WTC11 (cell line): ENCODE results near the gene GGCX. TPM values are rescaled to one million over a fixed set of nuclear protein-coding genes. Genes with fewer than 3 reads are reported as not detected.
A peak's percentile ranks its signal among the peaks of the same experiment; 100 is the strongest.

Experiments used
- CBFB ChIP-seq: sonication (generic); formaldehyde crosslinking; IDR thresholded peaks from 2 replicates; pipeline ENCODE4 v1.8.1; 2022; ENCODE audit warnings: mild to moderate bottlenecking, low read depth, missing genetic modification reagents
- GTF2I ChIP-seq: fragments of 250-450 bp; sonication (Bioruptor Pico); conservative IDR thresholded peaks from 2 replicates; pipeline ENCODE4 v1.4.0; 2021; ENCODE audit warnings: mild to moderate bottlenecking
- IRF2 ChIP-seq: sonication (generic); formaldehyde crosslinking; IDR thresholded peaks from 2 replicates; pipeline ENCODE4 v1.8.0; 2022; ENCODE audit warnings: low read depth, missing genetic modification reagents, borderline replicate concordance
- MXD4 ChIP-seq: fragments of 250-450 bp; sonication (Bioruptor Pico); IDR thresholded peaks from 2 replicates; pipeline ENCODE4 v1.8.0; 2021; ENCODE audit warnings: mild to moderate bottlenecking, moderate library complexity, borderline replicate concordance
- NFATC4 ChIP-seq: fragments of 250-450 bp; sonication (Bioruptor Pico); IDR thresholded peaks from 2 replicates; pipeline ENCODE4 v1.9.0; 2021; ENCODE audit warnings: mild to moderate bottlenecking
- NR1H2 ChIP-seq: sonication (generic); formaldehyde crosslinking; IDR thresholded peaks from 2 replicates; pipeline ENCODE4 v1.9.0; 2021; ENCODE audit warnings: mild to moderate bottlenecking, moderate library complexity, missing genetic modification reagents
- NR2C2 ChIP-seq: sonication (generic); formaldehyde crosslinking; IDR thresholded peaks from 2 replicates; pipeline ENCODE4 v1.8.0; 2022; ENCODE audit warnings: mild to moderate bottlenecking, missing genetic modification reagents
- OVOL2 ChIP-seq: fragments of 250-450 bp; sonication (Bioruptor Pico); IDR thresholded peaks from 2 replicates; pipeline ENCODE4 v1.9.0; 2021; ENCODE audit warnings: mild to moderate bottlenecking, borderline replicate concordance
- RELA ChIP-seq: sonication (generic); formaldehyde crosslinking; IDR thresholded peaks from 2 replicates; pipeline ENCODE4 v1.8.1; 2022; ENCODE audit warnings: missing genetic modification reagents, mild to moderate bottlenecking, borderline replicate concordance
- SP1 ChIP-seq: sonication (generic); formaldehyde crosslinking; conservative IDR thresholded peaks from 2 replicates; pipeline ENCODE4 v1.8.1; 2022; ENCODE audit warnings: missing genetic modification reagents
- ZBTB21 ChIP-seq: sonication (generic); formaldehyde crosslinking; IDR thresholded peaks from 2 replicates; pipeline ENCODE4 v1.8.1; 2023; ENCODE audit warnings: mild to moderate bottlenecking, missing genetic modification reagents, borderline replicate concordance
- ZNF263 ChIP-seq: sonication (generic); formaldehyde crosslinking; IDR thresholded peaks from 2 replicates; pipeline ENCODE4 v1.8.1; 2022; ENCODE audit warnings: low read depth, mild to moderate bottlenecking, moderate library complexity, missing genetic modification reagents
- ZNF396 ChIP-seq: fragments of 250-450 bp; sonication (Bioruptor Pico); IDR thresholded peaks from 2 replicates; pipeline ENCODE4 v1.8.0; 2021; ENCODE audit warnings: mild to moderate bottlenecking, moderate library complexity, borderline replicate concordance
- ZNF671 ChIP-seq: fragments of 250-450 bp; sonication (Bioruptor Pico); IDR thresholded peaks from 2 replicates; pipeline ENCODE4 v1.8.0; 2021; ENCODE audit warnings: mild to moderate bottlenecking
- total RNA-seq: library from RNA; stranded (reverse); gene quantifications from 3 replicates; pipeline ENCODE4 v1.2.3, GENCODE V29; 2021
- TF ChIP-seq, protein P1 (sequence below): fragments of 250-450 bp; sonication (Bioruptor Pico); IDR thresholded peaks from 2 replicates; pipeline ENCODE4 v1.8.0; 2021; ENCODE audit warnings: mild to moderate bottlenecking
- TF ChIP-seq, protein P2 (sequence below): sonication (generic); formaldehyde crosslinking; IDR thresholded peaks from 2 replicates; pipeline ENCODE4 v1.8.0; 2023; ENCODE audit warnings: mild to moderate bottlenecking, missing genetic modification reagents
- TF ChIP-seq, protein P3 (sequence below): fragments of 250-450 bp; sonication (Bioruptor Pico); IDR thresholded peaks from 2 replicates; pipeline ENCODE4 v2.1.2; 2022; ENCODE audit warnings: mild to moderate bottlenecking, moderate library complexity
- TF ChIP-seq, protein P4 (sequence below): fragments of 250-450 bp; sonication (Bioruptor Pico); conservative IDR thresholded peaks from 2 replicates; pipeline ENCODE4 v1.9.0; 2021; ENCODE audit warnings: mild to moderate bottlenecking
- TF ChIP-seq, protein P5 (sequence below): fragments of 250-450 bp; sonication (Bioruptor Pico); IDR thresholded peaks from 2 replicates; pipeline ENCODE4 v1.9.0; 2021; ENCODE audit warnings: mild to moderate bottlenecking
- TF ChIP-seq, protein P6 (sequence below): fragments of 250-450 bp; sonication (Bioruptor Pico); IDR thresholded peaks from 2 replicates; pipeline ENCODE4 v1.9.0; 2021; ENCODE audit warnings: mild to moderate bottlenecking
- TF ChIP-seq, protein P7 (sequence below): sonication (generic); formaldehyde crosslinking; IDR thresholded peaks from 2 replicates; pipeline ENCODE4 v1.8.0; 2022; ENCODE audit warnings: mild to moderate bottlenecking, missing genetic modification reagents
- TF ChIP-seq, protein P8 (sequence below): sonication (generic); formaldehyde crosslinking; IDR thresholded peaks from 2 replicates; pipeline ENCODE4 v1.8.0; 2022; ENCODE audit warnings: mild to moderate bottlenecking, missing genetic modification reagents
- TF ChIP-seq, protein P9 (sequence below): sonication (generic); formaldehyde crosslinking; conservative IDR thresholded peaks from 2 replicates; pipeline ENCODE4 v1.8.1; 2023; ENCODE audit warnings: mild to moderate bottlenecking, low read depth, missing genetic modification reagents, moderate library complexity

Gene GGCX
- total RNA-seq, 1 experiment from 2014 or later, result 40.9 TPM

DNA sequence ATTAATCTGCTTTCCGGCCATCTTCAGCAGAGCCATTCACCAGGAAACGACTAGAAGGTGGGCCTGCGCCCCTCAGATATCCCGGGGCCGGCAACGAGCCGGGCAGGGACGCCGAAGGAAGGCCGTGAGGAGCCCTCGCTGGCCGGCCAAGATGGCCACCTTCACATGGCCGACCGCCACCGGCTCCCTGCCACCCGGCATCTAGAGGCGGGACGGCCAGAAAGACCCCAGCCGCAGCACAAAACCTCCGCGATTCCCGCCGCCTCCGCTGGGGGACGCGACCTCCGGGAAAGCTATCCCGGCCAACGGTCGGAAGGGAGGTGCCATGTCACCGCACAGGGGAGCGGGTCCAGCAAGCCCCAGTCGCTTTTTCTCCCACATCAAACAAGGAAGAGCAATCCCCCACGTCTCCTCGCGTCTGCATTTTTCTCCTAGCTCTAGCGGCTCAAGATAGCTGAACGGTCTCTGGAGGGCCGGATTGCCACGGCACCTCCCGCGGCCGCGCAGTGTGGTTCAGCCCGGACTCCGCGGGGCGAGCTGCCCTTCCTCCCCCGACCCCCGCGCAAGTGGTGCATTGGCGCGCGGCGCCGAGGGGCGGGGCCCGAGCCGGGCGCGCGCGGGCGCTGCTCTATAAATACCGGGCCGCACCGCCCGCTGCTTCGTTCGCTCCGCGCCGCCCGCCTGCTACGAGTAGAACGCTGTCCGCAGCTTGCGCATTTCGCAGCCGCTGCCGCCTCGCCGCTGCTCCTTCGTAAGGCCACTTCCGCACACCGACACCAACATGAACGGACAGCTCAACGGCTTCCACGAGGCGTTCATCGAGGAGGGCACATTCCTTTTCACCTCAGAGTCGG is 22.6 kb downstream of the GGCX start, which contains the start of gene MAT2A (continued):
- TF ChIP-seq, protein P1, sequence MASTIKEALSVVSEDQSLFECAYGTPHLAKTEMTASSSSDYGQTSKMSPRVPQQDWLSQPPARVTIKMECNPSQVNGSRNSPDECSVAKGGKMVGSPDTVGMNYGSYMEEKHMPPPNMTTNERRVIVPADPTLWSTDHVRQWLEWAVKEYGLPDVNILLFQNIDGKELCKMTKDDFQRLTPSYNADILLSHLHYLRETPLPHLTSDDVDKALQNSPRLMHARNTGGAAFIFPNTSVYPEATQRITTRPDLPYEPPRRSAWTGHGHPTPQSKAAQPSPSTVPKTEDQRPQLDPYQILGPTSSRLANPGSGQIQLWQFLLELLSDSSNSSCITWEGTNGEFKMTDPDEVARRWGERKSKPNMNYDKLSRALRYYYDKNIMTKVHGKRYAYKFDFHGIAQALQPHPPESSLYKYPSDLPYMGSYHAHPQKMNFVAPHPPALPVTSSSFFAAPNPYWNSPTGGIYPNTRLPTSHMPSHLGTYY (CRISPR knock-in tag), result 0 out of 2 replicates have a peak, but pooled peaks have one; percentile 68
- TF ChIP-seq, protein P2, sequence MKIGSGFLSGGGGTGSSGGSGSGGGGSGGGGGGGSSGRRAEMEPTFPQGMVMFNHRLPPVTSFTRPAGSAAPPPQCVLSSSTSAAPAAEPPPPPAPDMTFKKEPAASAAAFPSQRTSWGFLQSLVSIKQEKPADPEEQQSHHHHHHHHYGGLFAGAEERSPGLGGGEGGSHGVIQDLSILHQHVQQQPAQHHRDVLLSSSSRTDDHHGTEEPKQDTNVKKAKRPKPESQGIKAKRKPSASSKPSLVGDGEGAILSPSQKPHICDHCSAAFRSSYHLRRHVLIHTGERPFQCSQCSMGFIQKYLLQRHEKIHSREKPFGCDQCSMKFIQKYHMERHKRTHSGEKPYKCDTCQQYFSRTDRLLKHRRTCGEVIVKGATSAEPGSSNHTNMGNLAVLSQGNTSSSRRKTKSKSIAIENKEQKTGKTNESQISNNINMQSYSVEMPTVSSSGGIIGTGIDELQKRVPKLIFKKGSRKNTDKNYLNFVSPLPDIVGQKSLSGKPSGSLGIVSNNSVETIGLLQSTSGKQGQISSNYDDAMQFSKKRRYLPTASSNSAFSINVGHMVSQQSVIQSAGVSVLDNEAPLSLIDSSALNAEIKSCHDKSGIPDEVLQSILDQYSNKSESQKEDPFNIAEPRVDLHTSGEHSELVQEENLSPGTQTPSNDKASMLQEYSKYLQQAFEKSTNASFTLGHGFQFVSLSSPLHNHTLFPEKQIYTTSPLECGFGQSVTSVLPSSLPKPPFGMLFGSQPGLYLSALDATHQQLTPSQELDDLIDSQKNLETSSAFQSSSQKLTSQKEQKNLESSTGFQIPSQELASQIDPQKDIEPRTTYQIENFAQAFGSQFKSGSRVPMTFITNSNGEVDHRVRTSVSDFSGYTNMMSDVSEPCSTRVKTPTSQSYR (CRISPR knock-in tag), result peak; percentile 68; the same call in 1 of the 2 replicates
- TF ChIP-seq ZNF671 (CRISPR knock-in tag) (no peak), ZBTB21 (CRISPR knock-in tag) (peak; percentile 72; the same call in 1 of the 2 replicates), IRF2 (CRISPR knock-in tag) (no peak), MXD4 (CRISPR knock-in tag) (no peak), OVOL2 (CRISPR knock-in tag) (peak; percentile 86; the same call in 1 of the 2 replicates), SP1 (CRISPR knock-in tag) (peak; percentile 86), CBFB (CRISPR knock-in tag) (no peak), NFATC4 (CRISPR knock-in tag) (peak; percentile 47), RELA (CRISPR knock-in tag) (0 out of 2 replicates have a peak, but pooled peaks have one; percentile 9), GTF2I (CRISPR knock-in tag) (no peak), ZNF263 (CRISPR knock-in tag) (no peak), NR1H2 (CRISPR knock-in tag) (no peak), NR2C2 (CRISPR knock-in tag) (no peak), ZNF396 (CRISPR knock-in tag) (no peak)
- TF ChIP-seq, protein P3, sequence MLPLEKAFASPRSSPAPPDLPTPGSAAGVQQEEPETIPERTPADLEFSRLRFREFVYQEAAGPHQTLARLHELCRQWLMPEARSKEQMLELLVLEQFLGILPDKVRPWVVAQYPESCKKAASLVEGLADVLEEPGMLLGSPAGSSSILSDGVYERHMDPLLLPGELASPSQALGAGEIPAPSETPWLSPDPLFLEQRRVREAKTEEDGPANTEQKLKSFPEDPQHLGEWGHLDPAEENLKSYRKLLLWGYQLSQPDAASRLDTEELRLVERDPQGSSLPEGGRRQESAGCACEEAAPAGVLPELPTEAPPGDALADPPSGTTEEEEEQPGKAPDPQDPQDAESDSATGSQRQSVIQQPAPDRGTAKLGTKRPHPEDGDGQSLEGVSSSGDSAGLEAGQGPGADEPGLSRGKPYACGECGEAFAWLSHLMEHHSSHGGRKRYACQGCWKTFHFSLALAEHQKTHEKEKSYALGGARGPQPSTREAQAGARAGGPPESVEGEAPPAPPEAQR (CRISPR knock-in tag), result no peak
- TF ChIP-seq, protein P4, sequence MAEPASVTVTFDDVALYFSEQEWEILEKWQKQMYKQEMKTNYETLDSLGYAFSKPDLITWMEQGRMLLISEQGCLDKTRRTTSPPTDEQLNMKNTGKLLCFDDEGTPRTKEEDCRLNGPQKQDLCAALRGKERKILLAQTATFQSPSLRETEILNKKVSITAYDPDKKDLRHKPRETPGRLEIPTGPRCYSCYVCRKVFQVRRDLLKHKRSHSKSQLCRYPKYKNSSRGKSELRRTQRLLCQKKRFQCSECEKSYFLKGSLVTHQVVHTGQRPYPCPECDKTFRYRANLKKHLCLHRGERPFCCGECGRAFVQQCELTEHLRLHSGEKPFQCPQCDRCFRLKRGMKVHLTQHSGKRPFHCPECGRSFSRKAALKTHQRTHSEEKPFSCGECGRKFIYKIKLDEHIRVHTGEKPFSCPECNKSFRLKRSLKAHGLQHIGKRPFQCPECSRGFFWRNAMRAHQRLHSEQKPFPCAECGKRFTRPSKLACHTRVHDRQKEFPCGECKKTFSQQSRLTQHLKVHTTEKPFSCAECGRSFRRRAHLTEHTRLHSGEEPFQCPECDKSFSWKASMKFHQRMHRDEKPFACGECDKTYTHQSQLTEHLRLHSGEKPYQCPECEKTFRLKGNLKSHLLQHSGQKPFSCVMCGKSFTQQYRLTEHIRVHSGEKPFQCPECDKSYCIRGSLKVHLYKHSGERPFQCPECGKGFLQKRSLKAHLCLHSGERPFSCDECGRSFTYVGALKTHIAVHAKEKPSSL, result no peak
- TF ChIP-seq, protein P5, sequence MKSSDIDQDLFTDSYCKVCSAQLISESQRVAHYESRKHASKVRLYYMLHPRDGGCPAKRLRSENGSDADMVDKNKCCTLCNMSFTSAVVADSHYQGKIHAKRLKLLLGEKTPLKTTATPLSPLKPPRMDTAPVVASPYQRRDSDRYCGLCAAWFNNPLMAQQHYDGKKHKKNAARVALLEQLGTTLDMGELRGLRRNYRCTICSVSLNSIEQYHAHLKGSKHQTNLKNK, result peak; percentile 88
- TF ChIP-seq, protein P6, sequence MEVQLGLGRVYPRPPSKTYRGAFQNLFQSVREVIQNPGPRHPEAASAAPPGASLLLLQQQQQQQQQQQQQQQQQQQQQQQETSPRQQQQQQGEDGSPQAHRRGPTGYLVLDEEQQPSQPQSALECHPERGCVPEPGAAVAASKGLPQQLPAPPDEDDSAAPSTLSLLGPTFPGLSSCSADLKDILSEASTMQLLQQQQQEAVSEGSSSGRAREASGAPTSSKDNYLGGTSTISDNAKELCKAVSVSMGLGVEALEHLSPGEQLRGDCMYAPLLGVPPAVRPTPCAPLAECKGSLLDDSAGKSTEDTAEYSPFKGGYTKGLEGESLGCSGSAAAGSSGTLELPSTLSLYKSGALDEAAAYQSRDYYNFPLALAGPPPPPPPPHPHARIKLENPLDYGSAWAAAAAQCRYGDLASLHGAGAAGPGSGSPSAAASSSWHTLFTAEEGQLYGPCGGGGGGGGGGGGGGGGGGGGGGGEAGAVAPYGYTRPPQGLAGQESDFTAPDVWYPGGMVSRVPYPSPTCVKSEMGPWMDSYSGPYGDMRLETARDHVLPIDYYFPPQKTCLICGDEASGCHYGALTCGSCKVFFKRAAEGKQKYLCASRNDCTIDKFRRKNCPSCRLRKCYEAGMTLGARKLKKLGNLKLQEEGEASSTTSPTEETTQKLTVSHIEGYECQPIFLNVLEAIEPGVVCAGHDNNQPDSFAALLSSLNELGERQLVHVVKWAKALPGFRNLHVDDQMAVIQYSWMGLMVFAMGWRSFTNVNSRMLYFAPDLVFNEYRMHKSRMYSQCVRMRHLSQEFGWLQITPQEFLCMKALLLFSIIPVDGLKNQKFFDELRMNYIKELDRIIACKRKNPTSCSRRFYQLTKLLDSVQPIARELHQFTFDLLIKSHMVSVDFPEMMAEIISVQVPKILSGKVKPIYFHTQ, result peak; percentile 64; the same call in 1 of the 2 replicates
- TF ChIP-seq, protein P7, sequence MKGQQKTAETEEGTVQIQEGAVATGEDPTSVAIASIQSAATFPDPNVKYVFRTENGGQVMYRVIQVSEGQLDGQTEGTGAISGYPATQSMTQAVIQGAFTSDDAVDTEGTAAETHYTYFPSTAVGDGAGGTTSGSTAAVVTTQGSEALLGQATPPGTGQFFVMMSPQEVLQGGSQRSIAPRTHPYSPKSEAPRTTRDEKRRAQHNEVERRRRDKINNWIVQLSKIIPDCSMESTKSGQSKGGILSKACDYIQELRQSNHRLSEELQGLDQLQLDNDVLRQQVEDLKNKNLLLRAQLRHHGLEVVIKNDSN (CRISPR knock-in tag), result peak; percentile 29; the same call in 1 of the 2 replicates
- TF ChIP-seq, protein P8, sequence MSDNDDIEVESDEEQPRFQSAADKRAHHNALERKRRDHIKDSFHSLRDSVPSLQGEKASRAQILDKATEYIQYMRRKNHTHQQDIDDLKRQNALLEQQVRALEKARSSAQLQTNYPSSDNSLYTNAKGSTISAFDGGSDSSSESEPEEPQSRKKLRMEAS (CRISPR knock-in tag), result peak; percentile 76
- TF ChIP-seq, protein P9, sequence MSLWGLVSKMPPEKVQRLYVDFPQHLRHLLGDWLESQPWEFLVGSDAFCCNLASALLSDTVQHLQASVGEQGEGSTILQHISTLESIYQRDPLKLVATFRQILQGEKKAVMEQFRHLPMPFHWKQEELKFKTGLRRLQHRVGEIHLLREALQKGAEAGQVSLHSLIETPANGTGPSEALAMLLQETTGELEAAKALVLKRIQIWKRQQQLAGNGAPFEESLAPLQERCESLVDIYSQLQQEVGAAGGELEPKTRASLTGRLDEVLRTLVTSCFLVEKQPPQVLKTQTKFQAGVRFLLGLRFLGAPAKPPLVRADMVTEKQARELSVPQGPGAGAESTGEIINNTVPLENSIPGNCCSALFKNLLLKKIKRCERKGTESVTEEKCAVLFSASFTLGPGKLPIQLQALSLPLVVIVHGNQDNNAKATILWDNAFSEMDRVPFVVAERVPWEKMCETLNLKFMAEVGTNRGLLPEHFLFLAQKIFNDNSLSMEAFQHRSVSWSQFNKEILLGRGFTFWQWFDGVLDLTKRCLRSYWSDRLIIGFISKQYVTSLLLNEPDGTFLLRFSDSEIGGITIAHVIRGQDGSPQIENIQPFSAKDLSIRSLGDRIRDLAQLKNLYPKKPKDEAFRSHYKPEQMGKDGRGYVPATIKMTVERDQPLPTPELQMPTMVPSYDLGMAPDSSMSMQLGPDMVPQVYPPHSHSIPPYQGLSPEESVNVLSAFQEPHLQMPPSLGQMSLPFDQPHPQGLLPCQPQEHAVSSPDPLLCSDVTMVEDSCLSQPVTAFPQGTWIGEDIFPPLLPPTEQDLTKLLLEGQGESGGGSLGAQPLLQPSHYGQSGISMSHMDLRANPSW (CRISPR knock-in tag), result no peak
